Umbilical cord (tissue), 2 donors: Measurements from ENCODE around the gene PASD1. TPM values are rescaled to one million over a fixed set of nuclear protein-coding genes. Genes with fewer than 3 reads are reported as not detected.

Source experiments
- DNase-seq: peaks from one replicate; pipeline ENCODE4 v3.0.0-alpha.2; 2015; ENCODE audit warnings: low spot score
- total RNA-seq: library from RNA; depleted of rRNA; stranded (reverse); fragments of >200 nt; gene quantifications from one replicate; pipeline ENCODE4 v1.2.3, GENCODE V29; 2014; ENCODE audit warnings: low replicate concordance; ENCODE audit not compliant: insufficient read depth

Gene PASD1
- total RNA-seq, 1 donor from 2014 or later = 0.48 TPM

DNA sequence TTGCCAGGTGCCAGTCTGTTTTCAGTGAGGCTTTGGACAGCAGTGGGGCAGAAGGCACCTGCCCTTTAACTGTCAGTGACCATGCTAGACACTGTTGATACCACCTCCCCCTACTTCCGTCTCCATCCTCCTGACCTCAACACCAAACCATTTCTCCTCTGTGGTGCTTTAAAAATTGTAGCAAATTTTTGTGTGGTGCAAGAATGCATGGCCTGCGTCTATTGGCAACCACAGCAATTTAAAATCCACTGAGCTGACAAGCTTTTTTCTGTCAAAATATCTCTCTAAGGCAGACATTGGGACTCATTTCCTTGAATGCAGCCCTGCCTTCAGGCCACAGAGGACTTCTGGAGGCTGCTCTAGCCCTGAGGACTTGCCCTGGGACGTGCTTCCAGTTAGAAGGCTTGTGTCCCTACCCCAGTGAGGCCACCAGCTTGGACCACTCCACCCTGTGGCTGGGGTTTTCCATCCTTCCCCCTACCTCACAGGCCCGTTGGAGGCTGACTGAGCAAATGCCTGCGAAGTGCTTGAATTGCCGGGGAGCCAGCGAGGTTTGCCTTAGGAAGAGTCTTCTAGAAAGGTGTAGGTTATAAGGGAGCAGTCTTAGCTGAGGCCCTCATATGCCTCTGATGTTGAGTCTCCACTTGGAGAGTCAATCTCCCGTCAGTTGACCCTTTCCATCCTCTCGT lies 138.7 kb downstream of the PASD1 start:
- no peak for DNase-seq

DNA sequence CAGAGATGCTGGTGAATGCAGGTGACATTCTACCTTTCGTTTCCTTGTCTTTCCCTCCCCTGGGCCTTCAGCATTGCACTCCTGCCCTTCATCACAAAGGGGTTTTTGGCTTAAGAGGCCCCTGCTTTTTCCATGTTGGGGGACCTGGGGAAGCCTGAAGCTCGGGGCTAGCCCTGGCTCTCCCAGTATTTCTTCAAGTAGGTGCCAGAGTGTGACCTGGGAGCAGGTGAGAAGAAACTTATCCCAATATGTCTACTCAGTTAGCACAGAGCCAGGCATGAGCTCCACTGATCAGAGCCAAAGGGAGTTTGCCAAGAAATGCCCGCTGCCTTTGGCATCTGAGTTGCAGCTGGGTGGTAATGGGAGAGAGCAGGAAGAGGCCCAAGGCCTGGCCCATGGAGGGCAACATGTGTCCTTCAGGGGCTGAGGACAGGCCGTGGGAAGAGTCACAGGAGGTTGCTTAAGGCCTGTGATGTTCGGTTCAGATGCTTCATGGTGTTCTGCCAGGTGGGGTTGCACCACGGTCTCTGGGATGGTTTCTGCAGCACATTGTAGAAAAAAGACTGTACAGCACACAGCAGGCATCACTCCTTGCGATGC lies 139.4 kb downstream of the PASD1 start:
- DNase-seq = no peak

GRCh38 chrX:151703487-151703886 lies 140.0 kb downstream of the PASD1 start:
- DNase-seq = peak; percentile 23

- DNase-seq = no peak
These were observed 140.7 kb downstream of the PASD1 start for GRCh38 chrX:151704041-151704663.

DNA sequence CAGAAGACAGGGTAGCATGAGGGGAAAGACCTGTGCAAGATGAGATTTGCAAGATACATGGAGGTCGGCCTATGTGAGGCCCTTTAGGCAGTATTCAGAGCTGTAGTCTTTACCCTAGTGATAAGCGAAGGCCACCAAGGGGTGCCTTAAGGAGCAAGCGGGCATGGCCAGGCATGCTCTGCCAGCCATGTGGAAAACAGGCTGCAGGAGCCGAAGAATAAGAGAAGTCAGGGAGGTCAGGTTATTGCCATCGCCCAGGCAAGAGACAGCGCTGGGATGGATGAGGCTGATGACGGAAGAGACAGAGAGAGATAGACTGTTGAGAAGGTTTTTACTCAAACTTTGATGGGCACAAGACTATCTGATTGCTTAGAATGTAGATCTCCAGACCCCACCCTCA lies 145.3 kb downstream of the PASD1 start:
- no peak for DNase-seq

GRCh38 chrX:151710457-151710856 lies 147.0 kb downstream of the PASD1 start:
- no peak for DNase-seq

DNA sequence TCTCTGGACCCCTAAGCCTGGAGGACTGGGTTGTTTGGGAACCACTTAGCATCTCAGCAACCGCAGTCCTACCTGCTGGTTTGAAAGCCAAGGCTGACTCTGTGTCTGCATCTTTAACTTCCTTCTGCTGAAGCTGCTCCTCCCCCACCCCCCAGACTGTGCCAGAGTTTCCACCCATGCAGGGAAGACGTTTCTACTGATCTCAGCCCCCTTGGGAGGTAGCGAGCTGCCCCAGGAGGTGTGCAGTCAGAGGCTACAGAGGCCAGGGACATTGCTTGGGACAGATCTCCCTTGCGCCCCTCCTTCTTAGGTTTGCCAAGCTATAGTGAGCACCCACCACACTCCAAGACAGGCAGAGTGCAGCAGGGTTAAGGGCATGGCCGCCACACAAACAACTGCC lies 147.7 kb downstream of the PASD1 start:
- DNase-seq = no peak

GRCh38 chrX:151711787-151712186 lies 148.3 kb downstream of the PASD1 start:
- no peak for DNase-seq

DNA sequence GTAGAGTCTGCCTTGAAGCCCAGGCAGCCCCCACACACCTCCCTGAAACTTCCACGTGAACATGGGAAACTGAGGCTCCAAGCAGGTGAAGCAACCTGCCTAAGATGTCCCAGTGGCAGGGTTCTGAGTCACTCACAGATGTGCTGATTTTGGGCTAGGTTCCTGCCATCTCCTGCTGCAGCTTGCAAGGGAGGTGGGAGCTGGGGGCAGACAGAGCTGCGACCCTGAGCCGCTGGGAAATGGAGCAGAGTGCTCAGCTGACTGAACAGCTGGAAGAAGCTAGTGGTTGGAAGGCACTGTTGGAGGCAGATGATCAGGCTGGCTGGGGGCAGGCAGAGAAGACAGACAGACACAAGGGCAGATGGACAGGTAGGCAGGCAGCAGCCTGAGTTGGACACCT lies 148.8 kb downstream of the PASD1 start:
- no peak for DNase-seq

DNA sequence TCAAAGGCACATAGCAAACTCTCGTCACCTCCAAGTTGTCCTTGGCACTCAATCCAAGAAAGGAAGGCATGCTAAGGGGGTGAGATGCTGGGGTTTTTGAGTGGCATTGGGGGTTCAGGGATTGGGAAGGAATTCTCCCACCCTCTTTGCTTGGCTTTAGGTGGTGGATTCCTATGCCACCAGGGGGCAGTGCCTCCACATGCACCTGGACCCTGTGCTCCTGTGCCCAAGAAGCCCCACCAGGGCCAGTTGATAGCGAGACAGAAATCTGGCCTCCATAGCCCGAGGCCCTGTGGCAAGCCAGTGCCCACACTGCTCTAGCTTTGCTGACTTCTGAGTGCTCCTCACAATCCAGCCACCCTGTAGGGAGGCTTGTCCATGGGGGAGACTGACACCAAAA lies 150.4 kb downstream of the PASD1 start:
- DNase-seq = no peak

GRCh38 chrX:151714362-151714761 lies 150.9 kb downstream of the PASD1 start:
- DNase-seq = no peak

GRCh38 chrX:151715752-151716151 lies 152.3 kb downstream of the PASD1 start, which contains the start of gene FATE1:
Gene FATE1 (plus strand): TSS chrX:151716035. CDS start chrX:151716120, 85 bp downstream.
- no peak for DNase-seq

DNA sequence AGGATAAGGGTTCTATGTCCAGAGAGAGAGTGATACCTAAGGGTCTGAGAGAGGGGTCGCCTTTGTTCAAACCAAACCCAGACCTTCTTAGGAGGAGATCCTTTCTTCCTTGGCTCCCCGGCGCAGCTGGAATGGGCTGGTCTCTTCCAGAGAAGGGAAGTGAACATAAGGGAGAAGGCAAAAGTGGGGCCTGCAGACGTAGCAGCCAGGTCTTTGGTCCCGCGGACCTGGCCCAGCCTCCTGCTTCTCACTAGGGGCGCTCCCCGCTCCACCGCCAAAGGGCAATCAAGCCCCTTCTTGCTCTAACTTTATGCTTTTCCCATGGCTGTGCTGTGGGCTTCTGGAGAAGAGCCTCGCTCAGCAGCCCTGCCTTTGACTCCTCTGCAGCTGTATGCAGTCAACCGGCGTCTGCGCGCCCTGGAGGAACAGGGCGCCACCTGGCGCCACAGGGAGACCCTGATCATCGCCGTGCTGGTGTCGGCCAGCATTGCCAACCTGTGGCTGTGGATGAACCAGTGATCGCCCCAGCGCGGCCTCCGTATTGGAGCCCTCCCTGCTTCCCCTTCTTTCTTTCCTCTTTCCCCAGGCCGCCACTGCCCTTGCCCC lies 158.9 kb downstream of the PASD1 start:
- peak; percentile 10 for DNase-seq

GRCh38 chrX:151723156-151723760 lies 159.8 kb downstream of the PASD1 start:
- DNase-seq = no peak

DNA sequence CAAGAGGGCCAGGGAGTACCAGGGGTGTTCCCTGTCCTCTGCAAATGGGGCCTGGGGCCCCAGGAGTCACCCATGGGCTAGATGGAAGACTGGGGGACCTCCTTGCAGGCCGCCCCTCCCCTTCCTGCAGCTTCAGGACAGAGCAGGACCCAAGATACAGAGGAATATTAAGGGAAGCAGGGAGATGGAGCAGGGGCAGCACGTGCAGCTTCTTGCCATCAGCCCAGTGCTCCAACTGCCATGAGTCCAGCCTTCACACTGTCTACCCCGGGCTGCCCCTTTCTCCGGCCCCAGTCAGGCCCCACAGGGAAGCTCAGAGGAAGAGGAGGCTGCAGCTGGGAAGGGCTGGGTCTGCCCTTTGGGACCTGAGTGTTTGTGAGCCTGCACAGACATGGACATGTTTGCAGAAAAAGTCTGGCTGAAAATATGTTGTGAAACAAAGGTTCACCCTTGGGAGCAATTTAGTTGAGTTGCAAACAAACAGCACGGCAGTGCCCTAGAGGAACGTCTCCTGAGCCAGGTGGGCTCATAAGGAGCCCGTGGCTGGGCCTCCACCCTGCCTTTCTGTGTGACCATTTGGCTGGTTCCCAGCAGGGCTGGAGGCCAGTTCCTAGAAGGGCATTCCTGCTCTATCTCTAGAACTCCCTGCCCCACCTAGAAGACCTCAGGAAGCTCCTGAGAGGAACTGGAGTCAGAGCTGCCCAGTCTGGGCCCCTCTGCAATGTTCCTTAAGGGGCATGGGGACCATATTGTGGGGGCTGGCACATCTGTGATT lies 161.3 kb downstream of the PASD1 start:
- no peak for DNase-seq

DNA sequence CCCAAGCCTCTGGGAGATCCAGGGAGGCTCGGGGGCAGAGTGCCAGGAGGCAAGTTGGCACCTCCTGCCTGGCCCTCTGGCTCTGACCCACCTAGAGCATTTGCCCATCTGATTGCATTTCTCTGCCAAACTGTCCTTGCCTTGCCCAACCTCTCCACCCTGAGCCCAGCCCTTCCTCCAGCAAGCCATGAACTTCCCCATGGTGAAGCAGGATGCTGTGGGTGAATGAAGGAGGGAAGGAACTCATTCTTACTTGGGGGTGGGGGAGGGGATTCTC lies 161.8 kb downstream of the PASD1 start:
- DNase-seq = no peak

Other genes with a start within 250 kb of the PASD1 start
- 31.8 TPM for gene VMA21, start 166.5 kb upstream of the PASD1 start, total RNA-seq
- gene PRRG3, start 131.8 kb downstream of the PASD1 start, total RNA-seq = 0.24 TPM
- not detected for gene FATE1, start 152.4 kb downstream of the PASD1 start, total RNA-seq
- gene CNGA2, start 171.1 kb downstream of the PASD1 start, total RNA-seq = not detected